ENCODE results near the gene FAM53C.

Gene FAM53C

GRCh38 chr5:138372225-138372624 lies 34.2 kb downstream of the FAM53C start:
- H3K4me2 ChIP-seq (ENCODE audit: low read depth, low read length, poor library complexity, severe bottlenecking), result no peak overlapping the region
- no peaks in the 10 kb centered on the region for H3K9me3 ChIP-seq (ENCODE audit: insufficient read depth, low read length)
- no peak overlapping the region for H2AFZ ChIP-seq (ENCODE audit: low read depth, low read length, severe bottlenecking)
- H3K36me3 ChIP-seq (ENCODE audit: low read length), result no peaks in the 10 kb centered on the region; the same call in 1 of the 2 replicates
- TF ChIP-seq EZH2phosphoT487 (conservative IDR thresholded peaks at IDR 0.05; ENCODE audit: low read length), result no peak
- TF ChIP-seq, protein P1, sequence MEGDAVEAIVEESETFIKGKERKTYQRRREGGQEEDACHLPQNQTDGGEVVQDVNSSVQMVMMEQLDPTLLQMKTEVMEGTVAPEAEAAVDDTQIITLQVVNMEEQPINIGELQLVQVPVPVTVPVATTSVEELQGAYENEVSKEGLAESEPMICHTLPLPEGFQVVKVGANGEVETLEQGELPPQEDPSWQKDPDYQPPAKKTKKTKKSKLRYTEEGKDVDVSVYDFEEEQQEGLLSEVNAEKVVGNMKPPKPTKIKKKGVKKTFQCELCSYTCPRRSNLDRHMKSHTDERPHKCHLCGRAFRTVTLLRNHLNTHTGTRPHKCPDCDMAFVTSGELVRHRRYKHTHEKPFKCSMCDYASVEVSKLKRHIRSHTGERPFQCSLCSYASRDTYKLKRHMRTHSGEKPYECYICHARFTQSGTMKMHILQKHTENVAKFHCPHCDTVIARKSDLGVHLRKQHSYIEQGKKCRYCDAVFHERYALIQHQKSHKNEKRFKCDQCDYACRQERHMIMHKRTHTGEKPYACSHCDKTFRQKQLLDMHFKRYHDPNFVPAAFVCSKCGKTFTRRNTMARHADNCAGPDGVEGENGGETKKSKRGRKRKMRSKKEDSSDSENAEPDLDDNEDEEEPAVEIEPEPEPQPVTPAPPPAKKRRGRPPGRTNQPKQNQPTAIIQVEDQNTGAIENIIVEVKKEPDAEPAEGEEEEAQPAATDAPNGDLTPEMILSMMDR (IDR thresholded peaks at IDR 0.05; ENCODE audit: insufficient read depth, low read length, poor library complexity, severe bottlenecking), result no peak
- H3K4me3 ChIP-seq (ENCODE audit: insufficient read depth, low read length, poor library complexity, severe bottlenecking), result no peak overlapping the region
- no peak overlapping the region for H3K9ac ChIP-seq (ENCODE audit: low read length)
- H3F3A ChIP-seq (ENCODE audit: insufficient read depth), result no peaks in the 10 kb centered on the region
- H3K79me2 ChIP-seq (ENCODE audit: insufficient read depth, low read length), result peaks cover 58% of the 10 kb centered on the region
- H3K27me3 ChIP-seq (ENCODE audit: low read length), result no peaks in the 10 kb centered on the region
- H3K9me2 ChIP-seq (replicated peaks; ENCODE audit: insufficient read depth, low read length), result no peaks in the 10 kb centered on the region
- peaks cover 8% of the 10 kb centered on the region; the same call in 1 of the 2 replicates for H4K20me1 ChIP-seq (ENCODE audit: low read depth, low read length)
- no peak overlapping the region for H3K27ac ChIP-seq (ENCODE audit: low read depth, low read length)

- Histone ChIP-seq H3K4me3 (ENCODE audit: insufficient read depth, low read length, poor library complexity, severe bottlenecking) (no peak overlapping the region), H3K9ac (ENCODE audit: low read length) (no peak overlapping the region), H3K9me2 (replicated peaks; ENCODE audit: insufficient read depth, low read length) (no peaks in the 10 kb centered on the region), H2AFZ (ENCODE audit: low read depth, low read length, severe bottlenecking) (no peak overlapping the region), H3K79me2 (ENCODE audit: insufficient read depth, low read length) (peaks cover 54% of the 10 kb centered on the region), H3K27me3 (ENCODE audit: low read length) (no peaks in the 10 kb centered on the region), H4K20me1 (ENCODE audit: low read depth, low read length) (peaks cover 8% of the 10 kb centered on the region; the same call in 1 of the 2 replicates), H3K36me3 (ENCODE audit: low read length) (no peaks in the 10 kb centered on the region; the same call in 1 of the 2 replicates), H3F3A (ENCODE audit: insufficient read depth) (no peaks in the 10 kb centered on the region), H3K27ac (ENCODE audit: low read depth, low read length) (no peak overlapping the region), H3K4me2 (ENCODE audit: low read depth, low read length, poor library complexity, severe bottlenecking) (no peak overlapping the region), H3K9me3 (ENCODE audit: insufficient read depth, low read length) (no peaks in the 10 kb centered on the region)
- no peak for TF ChIP-seq EZH2phosphoT487 (conservative IDR thresholded peaks at IDR 0.05; ENCODE audit: low read length)
- TF ChIP-seq, protein P1 (IDR thresholded peaks at IDR 0.05; ENCODE audit: insufficient read depth, low read length, poor library complexity, severe bottlenecking), result no peak
Observed at GRCh38 chr5:138372653-138373052, 34.6 kb downstream of the FAM53C start.

DNA sequence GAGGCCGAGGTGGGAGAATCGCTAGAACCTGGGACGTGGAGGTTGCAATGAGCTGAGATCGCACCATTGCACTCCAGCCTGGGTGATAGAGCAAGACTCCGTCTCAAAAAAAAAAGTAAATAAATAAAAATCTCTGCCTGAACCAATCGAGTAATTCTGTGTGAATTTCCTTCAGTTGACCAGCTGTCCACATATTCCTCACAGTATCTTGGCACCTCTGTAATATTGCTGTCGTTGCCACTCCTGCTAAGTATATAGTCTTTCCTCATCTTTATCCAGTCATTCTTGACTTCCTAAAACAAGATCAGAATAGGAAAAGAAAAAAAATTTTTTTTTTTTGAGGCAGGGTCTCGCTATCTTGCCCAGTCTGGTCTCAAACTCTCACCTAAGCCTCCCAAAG lies 44.3 kb downstream of the FAM53C start:
- H3K9me2 ChIP-seq (replicated peaks; ENCODE audit: insufficient read depth, low read length), result no peaks in the 10 kb centered on the region
- TF ChIP-seq EZH2phosphoT487 (conservative IDR thresholded peaks at IDR 0.05; ENCODE audit: low read length), result no peak
- TF ChIP-seq, protein P1 (IDR thresholded peaks at IDR 0.05; ENCODE audit: insufficient read depth, low read length, poor library complexity, severe bottlenecking), result no peak
- no peak overlapping the region for H2AFZ ChIP-seq (ENCODE audit: low read depth, low read length, severe bottlenecking)
- no peak overlapping the region for H3K27ac ChIP-seq (ENCODE audit: low read depth, low read length)
- H4K20me1 ChIP-seq (ENCODE audit: low read depth, low read length), result no peaks in the 10 kb centered on the region
- no peak overlapping the region for H3K4me3 ChIP-seq (ENCODE audit: insufficient read depth, low read length, poor library complexity, severe bottlenecking)
- H3K9me3 ChIP-seq (ENCODE audit: insufficient read depth, low read length), result no peaks in the 10 kb centered on the region
- no peaks in the 10 kb centered on the region for H3K79me2 ChIP-seq (ENCODE audit: insufficient read depth, low read length)
- H3K9ac ChIP-seq (ENCODE audit: low read length), result no peak overlapping the region
- H3K4me2 ChIP-seq (ENCODE audit: low read depth, low read length, poor library complexity, severe bottlenecking), result no peak overlapping the region
- H3F3A ChIP-seq (ENCODE audit: insufficient read depth), result 0 out of 2 replicates have a peak, but pooled peaks cover 5% of the 10 kb centered on the region
- H3K36me3 ChIP-seq (ENCODE audit: low read length), result peaks cover 36% of the 10 kb centered on the region; the same call in 1 of the 2 replicates
- no peaks in the 10 kb centered on the region for H3K27me3 ChIP-seq (ENCODE audit: low read length)

All from SU-DHL-6 (cell line).